ENCODE results near the gene MPHOSPH8.

- TF ChIP-seq CTCF (IDR thresholded peaks at IDR 0.05) (no peak), POLR2A (IDR thresholded peaks at IDR 0.05) (no peak)
Measured at GRCh38 chr13:19664481-19665230, 31.2 kb downstream of the MPHOSPH8 start.

All from esophagus squamous epithelium (tissue), 4 donors.